B cell (primary cell): ENCODE measurements around the gene PICK1. TPM values are rescaled to one million over a fixed set of nuclear protein-coding genes. Genes with fewer than 3 reads are reported as not detected.

Source experiments
- ATAC-seq: fragments of 200-7000 bp; cut with Tn5 transposase; one replicate; pipeline ENCODE4 v1.10.0; 2021; ENCODE audit warnings: low read depth, mild to moderate bottlenecking, moderate number of reproducible peaks, moderate library complexity
- CTCF ChIA-PET: fragments of 350-600 bp; sonication (Branson Sonifier 250); formaldehyde crosslinking; loops from one replicate; lab custom pipeline; 2021; ENCODE audit warnings: antibody characterized with exemption, inconsistent platforms; lab: Charles Lee
- POLR2A ChIA-PET: fragments of 350-600 bp; sonication (Branson Sonifier 250); formaldehyde crosslinking; loops from one replicate; lab custom pipeline; 2021; ENCODE audit warnings: antibody characterized with exemption; lab: Charles Lee
- DNase-seq: peaks from one replicate; pipeline ENCODE4 v3.0.0; 2013
- H2AFZ ChIP-seq: 2 replicates; pipeline ENCODE4 v1.6.1; 2012; ENCODE audit warnings: mild to moderate bottlenecking, low read depth, low read length; ENCODE audit not compliant: insufficient read depth, poor library complexity, severe bottlenecking
- H3K27ac ChIP-seq, 2 donors: 1 replicate in 1 of 2; 2 replicates in 1 of 2; pipeline ENCODE4 v1.5.1; 2012 to 2013; ENCODE audit warnings: low read length in 2 of 2, mild to moderate bottlenecking in 2 of 2, moderate library complexity in 1 of 2
- H3K27me3 ChIP-seq, 4 experiments: fragments of 200-600 bp in 1 of 4; sonication (generic) in 1 of 4; replicated peaks in 1 of 4; 1 replicate in 2 of 4; 2 replicates in 2 of 4; pipeline versions ENCODE4 v1.6.1 to v1.7.0; 2013 to 2016; ENCODE audit warnings: low read length in 3 of 4, mild to moderate bottlenecking in 2 of 4, mixed read lengths in 1 of 4, moderate library complexity in 1 of 4; ENCODE audit not compliant: insufficient read depth in 4 of 4, control insufficient read depth in 3 of 4; ENCODE audit errors: control extremely low read depth in 1 of 4
- H3K36me3 ChIP-seq, 2 experiments: replicated peaks in 1 of 2; 1 replicate in 1 of 2; 2 replicates in 1 of 2; pipeline versions ENCODE4 v1.6.1 to v1.7.1; 2013; ENCODE audit warnings: low read length in 1 of 2; ENCODE audit not compliant: insufficient read depth in 2 of 2, control insufficient read depth in 1 of 2; ENCODE audit errors: control extremely low read depth in 1 of 2, extremely low read depth in 1 of 2
- H3K4me1 ChIP-seq, 2 donors: fragments of 200-600 bp in 1 of 2; sonication (generic) in 1 of 2; 1 replicate in 1 of 2; 2 replicates in 1 of 2; pipeline versions ENCODE4 v1.5.1 to v1.6.1; 2013 to 2017; ENCODE audit warnings: low read length in 2 of 2; ENCODE audit not compliant: control insufficient read depth in 2 of 2, insufficient read depth in 2 of 2
- H3K4me2 ChIP-seq: replicated peaks from 2 replicates; pipeline ENCODE3; 2012; ENCODE audit warnings: mild to moderate bottlenecking, low read depth, low read length; ENCODE audit not compliant: poor library complexity, severe bottlenecking
- H3K4me3 ChIP-seq, 5 experiments: fragments of 200-600 bp in 1 of 5; sonication (generic) in 1 of 5; 1 replicate in 3 of 5; 2 replicates in 2 of 5; pipeline versions ENCODE4 v1.5.1 to v1.7.0; 2011 to 2016; ENCODE audit warnings: low read length in 4 of 5, mild to moderate bottlenecking in 4 of 5, low read depth in 2 of 5, control low read depth in 1 of 5, moderate library complexity in 1 of 5; ENCODE audit not compliant: insufficient read depth in 1 of 5; ENCODE audit errors: control extremely low read depth in 1 of 5, extremely low read depth in 1 of 5
- H3K79me2 ChIP-seq: fragments of 200-600 bp; sonication (generic); one replicate; pipeline ENCODE4 v1.6.0; 2016; ENCODE audit warnings: low read length; ENCODE audit not compliant: control insufficient read depth, insufficient read depth
- H3K9ac ChIP-seq: fragments of 200-600 bp; sonication (generic); 2 replicates; pipeline ENCODE4 v1.6.1; 2017; ENCODE audit warnings: mild to moderate bottlenecking, low read length, moderate library complexity
- H3K9me3 ChIP-seq, 3 donors: one replicate each; pipeline versions ENCODE4 v1.6.1 to v1.7.1; 2013; ENCODE audit warnings: low read length in 2 of 3; ENCODE audit not compliant: control insufficient read depth in 2 of 3, insufficient read depth in 1 of 3; ENCODE audit errors: control extremely low read depth in 1 of 3
- H4K20me1 ChIP-seq: 2 replicates; pipeline ENCODE4 v1.6.0; 2012; ENCODE audit warnings: mild to moderate bottlenecking, low read length; ENCODE audit not compliant: insufficient read depth, control insufficient read depth, poor library complexity, severe bottlenecking
- H3K27ac Mint-ChIP-seq: one replicate; pipeline ENCODE4 v1.8.0; 2021; ENCODE audit warnings: mixed read lengths
- H3K27me3 Mint-ChIP-seq: one replicate; pipeline ENCODE4 v1.8.0; 2021; ENCODE audit warnings: mixed read lengths
- H3K4me1 Mint-ChIP-seq: one replicate; pipeline ENCODE4 v1.8.0; 2021; ENCODE audit warnings: mixed read lengths
- H3K4me3 Mint-ChIP-seq: one replicate; pipeline ENCODE4 v1.8.0; 2021; ENCODE audit warnings: mixed read lengths
- H3K9me3 Mint-ChIP-seq: one replicate; pipeline ENCODE4 v1.8.0; 2022; ENCODE audit warnings: mixed read lengths; ENCODE audit not compliant: insufficient read depth
- CTCF ChIP-seq: fragments of 200-600 bp; IDR thresholded peaks from one replicate; pipeline ENCODE4 v1.8.0; 2022; ENCODE audit warnings: antibody characterized with exemption, mild to moderate bottlenecking
- EZH2 ChIP-seq: IDR thresholded peaks from 2 replicates; pipeline ENCODE4 v1.6.1; 2012; ENCODE audit warnings: borderline replicate concordance, low read depth, mild to moderate bottlenecking, moderate library complexity, low read length; ENCODE audit not compliant: insufficient read depth, poor library complexity, severe bottlenecking
- WGBS: methylation state at CpG from one replicate; pipeline ENCODE4 v1.1.5; 2013; ENCODE audit warnings: missing lambda C conversion rate; ENCODE audit not compliant: insufficient coverage; 5-methylcytosine and 5-hydroxymethylcytosine counted together
- intact Hi-C: fragments of 100-400 bp; cut with micrococcal nuclease; formaldehyde crosslinking; loops from one replicate; pipeline ENCODE4 v1.10.0; 2022
- polyA plus RNA-seq: library from polyadenylated mRNA; depleted of rRNA; stranded (reverse); fragments of >200 nt; gene quantifications from 2 replicates; pipeline ENCODE4 v1.2.3, GENCODE V29; 2012
- total RNA-seq, 2 donors: library from RNA; stranded (reverse); fragments of 120-200 nt in 1 of 2; gene quantifications; 1 replicate in 1 of 2; 2 replicates in 1 of 2; pipeline versions ENCODE4 v1.2.3 to v1.2.4, GENCODE V29; 2013 to 2022

Gene PICK1
- total and polyA plus RNA-seq, 2 donors (not counting 1 experiment from before 2014, with no cell fraction given) = 34.2 to 37.4 TPM

GRCh38 chr22:38098410-38099249 is 41.4 kb downstream of the PICK1 start:
- 87% methylated on average over 6 of the region's 9 CpGs for WGBS
- H3K27ac ChIP-seq = no peak overlapping the region
- H2AFZ ChIP-seq = no peak overlapping the region
- Mint-ChIP-seq H3K27ac (no peak overlapping the region), H3K9me3 (no peaks in the 10 kb centered on the region), H3K27me3 (no peaks in the 10 kb centered on the region), H3K4me1 (no peaks in the 10 kb centered on the region), H3K4me3 (no peak overlapping the region)
- no peaks in the 10 kb centered on the region for H3K9me3 ChIP-seq
- H3K4me2 ChIP-seq = no peak overlapping the region
- no peak for DNase-seq
- POLR2A ChIA-PET = no interaction called here
- H3K36me3 ChIP-seq = no peaks in the 10 kb centered on the region
- no peak overlapping the region for H3K9ac ChIP-seq
- H3K4me1 ChIP-seq = no peaks in the 10 kb centered on the region
- H3K4me3 ChIP-seq = no peak overlapping the region
- H3K27me3 ChIP-seq = no peaks in the 10 kb centered on the region
- TF ChIP-seq EZH2 = no peak
- intact Hi-C loops = no loop called here
- CTCF ChIA-PET = interaction anchor here (0.7 to 2.1 kb wide), 4 partner anchors 9 to 328 kb away, joined by 3 to 9 read pairs (median 4); no protein-coding TSS in a partner anchor
- no peak for ATAC-seq
- H3K79me2 ChIP-seq = no peaks in the 10 kb centered on the region
- no peaks in the 10 kb centered on the region for H4K20me1 ChIP-seq

- H3K4me3 ChIP-seq = no peak overlapping the region
- H3K27ac ChIP-seq = no peak overlapping the region
- H4K20me1 ChIP-seq = no peaks in the 10 kb centered on the region
- no peaks in the 10 kb centered on the region for H3K4me1 ChIP-seq
- Mint-ChIP-seq H3K4me1 (no peaks in the 10 kb centered on the region), H3K4me3 (no peak overlapping the region), H3K27me3 (no peaks in the 10 kb centered on the region), H3K9me3 (no peaks in the 10 kb centered on the region), H3K27ac (no peak overlapping the region)
- CTCF ChIA-PET = interaction anchor here (1.2 kb wide), 1 partner anchor 51 kb away, joined by 7 read pairs; no protein-coding TSS in a partner anchor
- 88% methylated on average over 2 of the region's 8 CpGs for WGBS
- no peaks in the 10 kb centered on the region for H3K79me2 ChIP-seq
- TF ChIP-seq CTCF (no peak), EZH2 (no peak)
- DNase-seq (no peak), ATAC-seq (no peak)
- no peak overlapping the region for H2AFZ ChIP-seq
- intact Hi-C loops = no loop called here
- no peaks in the 10 kb centered on the region for H3K9me3 ChIP-seq
- no peaks in the 10 kb centered on the region for H3K36me3 ChIP-seq
- no peak overlapping the region for H3K4me2 ChIP-seq
- no peaks in the 10 kb centered on the region for H3K27me3 ChIP-seq
- POLR2A ChIA-PET = no interaction called here
- H3K9ac ChIP-seq = no peak overlapping the region
These were observed 46.4 kb downstream of the PICK1 start for GRCh38 chr22:38103641-38104040.
